LNCaP clone FGC (cell line): ENCODE measurements around the gene CCN2.

Experiments
- DNase-seq: peaks from one replicate; pipeline ENCODE4 v3.0.0-alpha.2; 2011; ENCODE audit warnings: low read depth
- H3K4me3 ChIP-seq: 2 replicates; pipeline ENCODE4 v1.5.1; 2011; ENCODE audit warnings: mild to moderate bottlenecking, low read depth, low read length, control low read depth
- TF ChIP-seq, protein P1 (sequence below): IDR thresholded peaks from 2 replicates; pipeline ENCODE4 v1.5.1; 2012; ENCODE audit warnings: mild to moderate bottlenecking; ENCODE audit not compliant: control insufficient read depth, insufficient read depth; ENCODE audit errors: extremely low read depth

The CCN2 gene

DNA sequence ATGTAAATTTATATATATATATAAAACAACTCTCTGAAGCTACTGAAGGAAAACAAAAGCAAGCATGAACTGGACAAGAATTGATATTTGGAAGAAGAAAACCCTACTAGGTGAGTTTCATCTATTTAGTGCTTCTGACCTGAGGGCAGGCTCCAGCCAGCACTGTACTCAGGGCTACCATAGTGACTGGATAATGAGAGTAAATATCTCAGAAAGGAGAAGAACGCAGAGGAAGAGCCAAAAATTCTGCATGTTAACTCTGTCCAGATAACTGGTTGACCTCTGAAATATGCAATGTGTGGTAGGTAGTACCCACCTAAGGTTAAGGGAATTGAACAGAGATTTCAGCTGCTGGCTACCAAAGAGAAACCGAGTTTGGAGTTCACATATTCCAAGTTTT, 41.4 kb upstream of the CCN2 start:
- no peak for DNase-seq
- no peak overlapping the region for H3K4me3 ChIP-seq
- TF ChIP-seq, protein P1, sequence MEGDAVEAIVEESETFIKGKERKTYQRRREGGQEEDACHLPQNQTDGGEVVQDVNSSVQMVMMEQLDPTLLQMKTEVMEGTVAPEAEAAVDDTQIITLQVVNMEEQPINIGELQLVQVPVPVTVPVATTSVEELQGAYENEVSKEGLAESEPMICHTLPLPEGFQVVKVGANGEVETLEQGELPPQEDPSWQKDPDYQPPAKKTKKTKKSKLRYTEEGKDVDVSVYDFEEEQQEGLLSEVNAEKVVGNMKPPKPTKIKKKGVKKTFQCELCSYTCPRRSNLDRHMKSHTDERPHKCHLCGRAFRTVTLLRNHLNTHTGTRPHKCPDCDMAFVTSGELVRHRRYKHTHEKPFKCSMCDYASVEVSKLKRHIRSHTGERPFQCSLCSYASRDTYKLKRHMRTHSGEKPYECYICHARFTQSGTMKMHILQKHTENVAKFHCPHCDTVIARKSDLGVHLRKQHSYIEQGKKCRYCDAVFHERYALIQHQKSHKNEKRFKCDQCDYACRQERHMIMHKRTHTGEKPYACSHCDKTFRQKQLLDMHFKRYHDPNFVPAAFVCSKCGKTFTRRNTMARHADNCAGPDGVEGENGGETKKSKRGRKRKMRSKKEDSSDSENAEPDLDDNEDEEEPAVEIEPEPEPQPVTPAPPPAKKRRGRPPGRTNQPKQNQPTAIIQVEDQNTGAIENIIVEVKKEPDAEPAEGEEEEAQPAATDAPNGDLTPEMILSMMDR, result no peak

DNA sequence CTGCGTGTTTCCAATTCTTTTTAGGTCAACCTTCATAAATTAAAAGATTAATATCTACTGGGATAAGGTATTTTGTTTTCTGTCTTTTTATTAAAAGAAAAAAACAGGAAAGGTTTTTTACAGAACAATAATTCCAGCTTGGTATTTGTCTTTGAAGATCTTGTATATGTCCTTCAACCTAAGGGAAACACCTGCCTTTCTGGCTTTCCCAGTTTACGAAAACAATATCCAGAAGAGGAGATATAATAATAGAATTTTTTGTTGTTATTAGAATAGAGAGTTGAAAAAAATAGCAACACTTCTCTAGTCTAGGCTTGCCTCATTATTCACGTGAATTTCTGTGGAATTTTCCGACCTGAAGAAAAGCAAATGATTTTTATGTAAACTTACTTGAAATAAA, 37.9 kb upstream of the CCN2 start:
- TF ChIP-seq, protein P1, result no peak
- H3K4me3 ChIP-seq, result no peak overlapping the region
- DNase-seq, result no peak

DNA sequence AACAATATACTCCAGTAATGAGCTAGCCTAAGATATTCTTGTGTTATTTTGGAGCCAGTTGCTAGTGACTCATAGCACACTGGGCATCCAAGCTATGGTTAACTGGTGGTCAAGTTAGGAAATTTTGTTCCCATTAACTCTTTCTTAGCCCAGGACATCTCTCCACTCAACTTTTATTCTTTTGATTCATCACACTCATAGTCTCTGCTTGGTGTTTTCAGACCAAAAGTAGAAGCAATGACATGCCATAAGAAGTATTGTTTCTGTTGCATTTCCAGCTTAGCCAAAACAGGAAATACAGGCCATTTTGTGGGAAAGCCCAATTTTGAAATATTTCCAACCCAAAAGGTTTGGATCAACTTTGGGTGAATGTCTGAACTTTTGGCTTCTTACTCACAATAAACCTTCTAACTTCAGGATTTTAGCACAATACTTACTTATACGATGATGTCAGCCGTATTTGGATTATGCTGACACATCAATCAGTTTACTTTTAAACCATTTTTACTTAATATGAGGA, 31.6 kb upstream of the CCN2 start:
- no peak for DNase-seq
- TF ChIP-seq, protein P1, result no peak
- H3K4me3 ChIP-seq, result no peak overlapping the region

DNA sequence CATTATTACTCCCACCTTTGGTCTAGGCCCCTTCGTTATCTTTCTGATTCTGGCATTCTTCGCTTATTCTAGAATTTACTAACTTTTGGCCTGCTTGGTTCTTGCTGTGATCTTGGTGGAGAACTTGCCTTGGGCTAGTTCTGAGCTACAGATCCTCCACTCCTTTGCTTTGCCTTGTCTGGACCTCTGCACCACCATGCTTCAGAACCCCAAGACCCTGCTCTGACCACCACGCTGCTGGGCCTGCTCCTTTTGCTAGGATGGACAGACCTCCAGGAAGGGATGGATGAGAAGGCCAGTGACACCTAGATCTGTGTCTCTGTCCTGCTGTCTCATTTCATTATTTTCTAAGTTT, 30.4 kb upstream of the CCN2 start:
- no peak for DNase-seq
- H3K4me3 ChIP-seq, result no peak overlapping the region
- TF ChIP-seq, protein P1, result no peak

DNA sequence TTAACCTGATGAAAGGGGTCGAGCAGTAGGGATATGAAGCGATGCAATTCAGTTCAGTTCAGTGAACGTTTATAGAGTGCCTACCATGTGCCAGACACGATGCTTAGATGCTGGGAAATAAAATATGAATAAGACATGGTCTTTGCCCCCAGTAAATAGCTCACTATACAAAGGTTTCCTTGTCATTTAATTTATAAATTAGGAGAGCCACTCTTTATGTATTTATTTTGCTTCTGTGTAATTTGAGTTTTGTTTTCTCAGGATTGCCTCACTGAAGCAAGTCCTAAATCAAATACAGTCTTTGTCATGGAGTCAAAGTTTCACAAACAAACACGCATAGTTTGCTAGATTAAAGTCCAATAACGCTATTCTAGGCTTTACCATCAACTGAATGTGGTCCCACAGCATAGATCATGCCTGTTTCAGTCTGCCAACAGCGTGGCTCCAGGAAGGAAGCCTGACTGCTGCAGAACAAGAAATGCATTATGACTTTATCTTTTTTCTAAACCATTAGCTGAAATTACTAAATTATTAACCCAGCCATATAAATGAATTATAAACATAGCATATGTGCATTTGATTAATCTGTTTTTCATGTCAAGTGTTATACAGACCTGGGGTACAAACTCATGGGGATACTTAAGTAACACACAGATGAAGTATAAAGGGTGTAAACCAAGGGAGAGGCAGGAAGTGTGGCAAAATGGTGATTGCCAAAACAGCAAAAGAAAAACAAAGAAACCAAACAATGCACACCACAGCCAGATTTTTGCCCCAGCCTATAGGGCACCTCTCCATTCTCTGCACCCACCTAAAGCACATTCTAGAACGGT, 29.8 kb upstream of the CCN2 start:
- H3K4me3 ChIP-seq, result no peak overlapping the region
- no peak for DNase-seq
- TF ChIP-seq, protein P1, result no peak

DNA sequence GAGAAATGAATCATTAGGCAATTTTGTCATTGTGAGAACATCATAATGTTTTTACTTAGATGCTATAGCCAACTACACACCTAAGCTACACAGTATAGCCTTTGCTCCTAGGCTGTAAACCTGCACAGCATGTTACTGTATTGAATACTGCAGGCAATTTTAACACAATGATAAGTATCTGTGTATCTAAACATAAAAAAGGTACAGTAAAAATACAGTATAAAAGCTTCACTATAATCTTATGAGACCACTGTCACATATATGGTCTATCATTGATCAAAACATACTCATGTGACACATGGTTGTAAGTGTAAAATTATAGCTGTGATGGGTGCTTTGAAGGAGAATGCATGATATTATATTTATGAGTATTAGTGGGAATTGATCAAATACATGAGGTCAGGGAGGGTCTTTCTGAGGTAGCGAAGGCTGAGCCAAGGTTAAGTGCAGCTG, 29.2 kb upstream of the CCN2 start:
- TF ChIP-seq, protein P1, result no peak
- no peak for DNase-seq
- H3K4me3 ChIP-seq, result no peak overlapping the region
